ENCODE results near the gene SLC30A3.

SLC30A3 gene

GRCh38 chr2:27281855-27282559 is 19.2 kb upstream of the SLC30A3 start, which contains the start of gene TRIM54:
Gene TRIM54 (plus strand): TSS chr2:27282429. CDS start chr2:27282732, 303 bp downstream.
- Histone ChIP-seq H3K4me3 (ENCODE audit: low read length in 2 of 2) (no peak within 1 kb of the TSS), H2BK120ac (ENCODE audit: low read depth, low read length) (no peak within 1 kb of the TSS), H3K4me1 (ENCODE audit: control insufficient read depth in 2 of 2, insufficient read depth in 1 of 2, low read depth in 1 of 2, low read length in 2 of 2) (peaks cover 0 to 7% of the 10 kb centered on the region in 2 donors), H3K4ac (ENCODE audit: low read length) (peak within 1 kb of the TSS; percentile 19), H4K91ac (ENCODE audit: low read depth, low read length, poor library complexity) (no peak within 1 kb of the TSS), H4K8ac (ENCODE audit: low read depth, low read length) (no peak within 1 kb of the TSS), H3K9ac (ENCODE audit: low read depth, low read length, poor library complexity) (peak within 1 kb of the TSS; percentile 65), H3K27ac (replicated peaks; ENCODE audit: low read length) (no peak within 1 kb of the TSS), H3K18ac (ENCODE audit: low read length) (no peak within 1 kb of the TSS), H2AFZ (ENCODE audit: low read length) (no peak within 1 kb of the TSS), H3K4me2 (ENCODE audit: insufficient read depth, low read length, poor library complexity, severe bottlenecking) (no peak within 1 kb of the TSS), H3K36me3 (replicated peaks in 1 of 2; ENCODE audit: control insufficient read depth in 2 of 2, insufficient read depth in 2 of 2, low read length in 2 of 2) (no peaks in the 10 kb centered on the region), H3K9me3 (replicated peaks in 1 of 2; ENCODE audit: control insufficient read depth in 2 of 2, insufficient read depth in 1 of 2, low read depth in 1 of 2, low read length in 2 of 2) (no peaks in the 10 kb centered on the region), H2BK12ac (ENCODE audit: low read length) (peak within 1 kb of the TSS; percentile 79), H3K14ac (ENCODE audit: low read length) (no peak within 1 kb of the TSS), H2BK15ac (ENCODE audit: low read length) (peak within 1 kb of the TSS; percentile 33), H2BK5ac (ENCODE audit: low read length) (no peak within 1 kb of the TSS), H3K23ac (ENCODE audit: low read depth, low read length, poor library complexity) (peak within 1 kb of the TSS; percentile 95), H2AK5ac (ENCODE audit: low read depth, low read length) (peak within 1 kb of the TSS; percentile 66), H3K27me3 (ENCODE audit: control insufficient read depth in 3 of 3, insufficient read depth in 3 of 3, low read depth in 1 of 3, low read length in 3 of 3) (peaks cover 0 to 78% (median 2%) of the 10 kb centered on the region in 3 experiments), H3K79me1 (ENCODE audit: low read depth, low read length) (no peaks in the 10 kb centered on the region)
- no CpG with 5 or more reads among the region's 5 CpGs for WGBS, 2 donors (ENCODE audit: extremely low coverage in 2 of 2, insufficient read length in 2 of 2, insufficient replicate concordance in 1 of 2)
- DNase-seq (ENCODE audit: low spot score), result no peak

GRCh38 chr2:27281442-27281841 is 18.6 kb upstream of the SLC30A3 start:
- Histone ChIP-seq H3K14ac (ENCODE audit: low read length) (no peak overlapping the region), H3K4me2 (ENCODE audit: insufficient read depth, low read length, poor library complexity, severe bottlenecking) (no peak overlapping the region), H3K36me3 (replicated peaks in 1 of 2; ENCODE audit: control insufficient read depth in 2 of 2, insufficient read depth in 2 of 2, low read length in 2 of 2) (no peaks in the 10 kb centered on the region), H2BK12ac (ENCODE audit: low read length) (no peak overlapping the region), H4K8ac (ENCODE audit: low read depth, low read length) (no peak overlapping the region), H2BK15ac (ENCODE audit: low read length) (no peak overlapping the region), H2BK120ac (ENCODE audit: low read depth, low read length) (no peak overlapping the region), H3K79me1 (ENCODE audit: low read depth, low read length) (no peaks in the 10 kb centered on the region), H3K18ac (ENCODE audit: low read length) (no peak overlapping the region), H3K4me3 (ENCODE audit: low read length in 2 of 2) (no peak overlapping the region), H3K27me3 (ENCODE audit: control insufficient read depth in 3 of 3, insufficient read depth in 3 of 3, low read depth in 1 of 3, low read length in 3 of 3) (peaks cover 0 to 76% (median 2%) of the 10 kb centered on the region in 3 experiments), H2AFZ (ENCODE audit: low read length) (no peak overlapping the region), H3K27ac (replicated peaks; ENCODE audit: low read length) (no peak overlapping the region), H2AK5ac (ENCODE audit: low read depth, low read length) (no peak overlapping the region), H3K9ac (ENCODE audit: low read depth, low read length, poor library complexity) (no peak overlapping the region), H2BK5ac (ENCODE audit: low read length) (no peak overlapping the region), H3K4ac (ENCODE audit: low read length) (no peak overlapping the region), H3K4me1 (ENCODE audit: control insufficient read depth in 2 of 2, insufficient read depth in 1 of 2, low read depth in 1 of 2, low read length in 2 of 2) (peaks cover 0 to 7% of the 10 kb centered on the region in 2 donors), H3K23ac (ENCODE audit: low read depth, low read length, poor library complexity) (no peak overlapping the region), H3K9me3 (replicated peaks in 1 of 2; ENCODE audit: control insufficient read depth in 2 of 2, insufficient read depth in 1 of 2, low read depth in 1 of 2, low read length in 2 of 2) (no peaks in the 10 kb centered on the region), H4K91ac (ENCODE audit: low read depth, low read length, poor library complexity) (no peak overlapping the region)
- no CpG with 5 or more reads among the region's 3 CpGs for WGBS, 2 donors (ENCODE audit: extremely low coverage in 2 of 2, insufficient read length in 2 of 2, insufficient replicate concordance in 1 of 2)
- no peak for DNase-seq (ENCODE audit: low spot score)

- Histone ChIP-seq H3K4me2 (ENCODE audit: insufficient read depth, low read length, poor library complexity, severe bottlenecking) (no peak overlapping the region), H3K4me3 (ENCODE audit: low read length in 2 of 2) (no peak overlapping the region), H3K23ac (ENCODE audit: low read depth, low read length, poor library complexity) (no peak overlapping the region), H2AK5ac (ENCODE audit: low read depth, low read length) (no peak overlapping the region), H3K4ac (ENCODE audit: low read length) (no peak overlapping the region), H2BK15ac (ENCODE audit: low read length) (no peak overlapping the region), H3K9me3 (replicated peaks in 1 of 2; ENCODE audit: control insufficient read depth in 2 of 2, insufficient read depth in 1 of 2, low read depth in 1 of 2, low read length in 2 of 2) (no peaks in the 10 kb centered on the region), H2BK120ac (ENCODE audit: low read depth, low read length) (no peak overlapping the region), H3K27me3 (ENCODE audit: control insufficient read depth in 3 of 3, insufficient read depth in 3 of 3, low read depth in 1 of 3, low read length in 3 of 3) (peaks cover 0 to 75% (median 2%) of the 10 kb centered on the region in 3 experiments), H4K8ac (ENCODE audit: low read depth, low read length) (no peak overlapping the region), H3K4me1 (ENCODE audit: control insufficient read depth in 2 of 2, insufficient read depth in 1 of 2, low read depth in 1 of 2, low read length in 2 of 2) (peaks cover 0 to 7% of the 10 kb centered on the region in 2 donors), H3K18ac (ENCODE audit: low read length) (no peak overlapping the region), H4K91ac (ENCODE audit: low read depth, low read length, poor library complexity) (no peak overlapping the region), H3K79me1 (ENCODE audit: low read depth, low read length) (no peaks in the 10 kb centered on the region), H3K27ac (replicated peaks; ENCODE audit: low read length) (no peak overlapping the region), H3K14ac (ENCODE audit: low read length) (no peak overlapping the region), H2AFZ (ENCODE audit: low read length) (no peak overlapping the region), H3K9ac (ENCODE audit: low read depth, low read length, poor library complexity) (no peak overlapping the region), H2BK5ac (ENCODE audit: low read length) (no peak overlapping the region), H2BK12ac (ENCODE audit: low read length) (no peak overlapping the region), H3K36me3 (replicated peaks in 1 of 2; ENCODE audit: control insufficient read depth in 2 of 2, insufficient read depth in 2 of 2, low read length in 2 of 2) (no peaks in the 10 kb centered on the region)
- DNase-seq (ENCODE audit: low spot score), result no peak
- no CpG with 5 or more reads among the region's 3 CpGs for WGBS, 2 donors (ENCODE audit: extremely low coverage in 2 of 2, insufficient read length in 2 of 2, insufficient replicate concordance in 1 of 2)
These were observed 18.0 kb upstream of the SLC30A3 start for GRCh38 chr2:27280826-27281225.

- WGBS, 2 donors (ENCODE audit: extremely low coverage in 2 of 2, insufficient read length in 2 of 2, insufficient replicate concordance in 1 of 2), result no CpG with 5 or more reads among the region's 1 CpG
- Histone ChIP-seq H3K36me3 (replicated peaks in 1 of 2; ENCODE audit: control insufficient read depth in 2 of 2, insufficient read depth in 2 of 2, low read length in 2 of 2) (no peaks in the 10 kb centered on the region), H3K4ac (ENCODE audit: low read length) (no peak overlapping the region), H2BK15ac (ENCODE audit: low read length) (no peak overlapping the region), H2AFZ (ENCODE audit: low read length) (no peak overlapping the region), H2BK120ac (ENCODE audit: low read depth, low read length) (no peak overlapping the region), H3K4me1 (ENCODE audit: control insufficient read depth in 2 of 2, insufficient read depth in 1 of 2, low read depth in 1 of 2, low read length in 2 of 2) (peaks cover 0 to 7% of the 10 kb centered on the region in 2 donors), H3K4me2 (ENCODE audit: insufficient read depth, low read length, poor library complexity, severe bottlenecking) (no peak overlapping the region), H3K4me3 (ENCODE audit: low read length in 2 of 2) (no peak overlapping the region), H3K14ac (ENCODE audit: low read length) (no peak overlapping the region), H3K18ac (ENCODE audit: low read length) (no peak overlapping the region), H2BK12ac (ENCODE audit: low read length) (no peak overlapping the region), H2AK5ac (ENCODE audit: low read depth, low read length) (no peak overlapping the region), H3K79me1 (ENCODE audit: low read depth, low read length) (no peaks in the 10 kb centered on the region), H3K23ac (ENCODE audit: low read depth, low read length, poor library complexity) (no peak overlapping the region), H3K9me3 (replicated peaks in 1 of 2; ENCODE audit: control insufficient read depth in 2 of 2, insufficient read depth in 1 of 2, low read depth in 1 of 2, low read length in 2 of 2) (no peaks in the 10 kb centered on the region), H3K9ac (ENCODE audit: low read depth, low read length, poor library complexity) (no peak overlapping the region), H3K27ac (replicated peaks; ENCODE audit: low read length) (no peak overlapping the region), H3K27me3 (ENCODE audit: control insufficient read depth in 3 of 3, insufficient read depth in 3 of 3, low read depth in 1 of 3, low read length in 3 of 3) (peaks cover 0 to 70% (median 2%) of the 10 kb centered on the region in 3 experiments), H4K91ac (ENCODE audit: low read depth, low read length, poor library complexity) (no peak overlapping the region), H4K8ac (ENCODE audit: low read depth, low read length) (no peak overlapping the region), H2BK5ac (ENCODE audit: low read length) (no peak overlapping the region)
- no peak for DNase-seq (ENCODE audit: low spot score)
These were observed 15.2 kb upstream of the SLC30A3 start for GRCh38 chr2:27278010-27278409.

Data from neuronal stem cell (in vitro differentiated cells).